Stimulated activated CD4-positive, alpha-beta T cell treated with anti-CD3 and anti-CD28 coated beads, TNF-alpha, amount 100 ng/mL, for 1 hour (primary cell): ENCODE measurements around the gene MYH9.

ENCODE experiments used
- DNase-seq, 3 donors: peaks; one replicate each; pipeline ENCODE4 v3.0.0-alpha.2; 2020; ENCODE audit warnings: low read depth in 3 of 3, low spot score in 1 of 3

MYH9 gene

GRCh38 chr22:36369004-36369921, 18.5 kb downstream of the MYH9 start:
- no peak for DNase-seq

DNA sequence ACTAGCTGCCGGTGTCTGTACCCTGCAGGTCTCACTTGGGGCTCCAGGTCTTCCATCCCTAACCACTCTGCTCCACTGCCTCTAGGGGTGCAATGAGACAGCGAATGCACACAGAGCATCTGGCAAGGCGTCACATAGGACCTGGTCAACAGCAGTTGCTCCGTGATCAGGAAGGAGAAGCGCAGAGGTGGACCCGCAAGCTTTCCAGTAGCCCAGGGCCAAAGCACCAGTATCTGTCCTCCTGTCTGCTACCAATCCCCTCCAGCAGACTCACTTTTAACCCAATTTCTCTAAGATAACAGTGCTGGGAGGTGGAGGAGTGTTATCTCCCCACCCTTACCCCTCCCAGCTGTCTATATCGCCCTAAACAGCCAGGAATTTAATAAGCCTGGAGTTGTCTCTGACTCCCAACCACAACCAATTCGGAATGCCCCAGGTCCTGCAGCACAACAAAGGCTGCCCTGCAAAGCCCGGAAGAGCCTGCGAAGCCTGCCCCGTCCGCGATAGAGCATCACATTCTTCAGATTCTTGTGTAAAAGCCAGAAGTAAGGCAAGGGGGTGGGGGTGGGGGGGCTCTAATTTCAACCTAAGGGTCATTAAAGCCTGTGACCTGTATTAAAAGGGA, 19.3 kb downstream of the MYH9 start:
- no peak for DNase-seq

- DNase-seq: no peak
Measured at GRCh38 chr22:36367479-36367878, 20.3 kb downstream of the MYH9 start.

DNA sequence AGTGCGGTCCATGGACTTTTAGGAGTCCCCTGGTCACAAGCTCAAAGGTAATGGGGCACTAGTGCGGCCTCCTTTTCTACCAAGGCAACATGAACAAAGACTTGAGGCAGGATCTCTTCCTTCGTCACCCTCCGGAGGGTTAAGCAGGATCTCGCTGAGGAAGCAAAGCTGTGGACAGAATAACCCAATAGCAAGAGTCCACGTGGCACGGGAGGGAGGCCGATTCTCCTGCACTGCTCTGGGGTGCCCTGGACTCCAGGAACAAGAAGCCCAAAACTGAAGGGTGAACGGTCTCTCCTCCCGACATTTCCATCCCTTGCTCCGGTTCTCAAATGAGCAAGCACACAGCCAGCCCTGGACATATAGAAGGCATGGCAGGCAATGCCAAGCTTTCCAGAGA, 20.7 kb downstream of the MYH9 start:
- no peak for DNase-seq

- DNase-seq: no peak
Measured at GRCh38 chr22:36366291-36366708, 21.5 kb downstream of the MYH9 start.

DNA sequence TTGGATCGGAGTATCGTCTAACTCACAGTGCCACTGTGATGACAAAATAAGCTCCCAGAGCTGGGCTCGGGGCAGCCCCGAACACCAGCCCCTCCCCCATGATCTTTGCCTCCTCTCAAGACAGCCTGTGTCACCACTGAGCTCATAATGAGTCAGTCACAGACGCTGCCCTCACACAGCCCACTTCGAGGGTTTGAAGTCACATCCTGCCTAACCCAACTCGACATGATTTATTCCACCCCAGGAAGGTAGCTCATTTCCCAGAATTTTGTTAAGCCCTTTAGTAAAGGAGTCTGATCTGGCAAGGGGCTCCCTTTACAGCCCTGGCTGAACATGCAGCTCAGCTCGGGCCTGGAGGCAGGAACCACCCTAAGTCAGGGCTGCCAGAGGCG, 22.8 kb downstream of the MYH9 start:
- peak; percentile 68 to 79 (median 72) for DNase-seq

- no peak for DNase-seq
Measured at GRCh38 chr22:36364255-36365019, 23.3 kb downstream of the MYH9 start.

GRCh38 chr22:36363349-36363981, 24.3 kb downstream of the MYH9 start:
- no peak for DNase-seq

DNA sequence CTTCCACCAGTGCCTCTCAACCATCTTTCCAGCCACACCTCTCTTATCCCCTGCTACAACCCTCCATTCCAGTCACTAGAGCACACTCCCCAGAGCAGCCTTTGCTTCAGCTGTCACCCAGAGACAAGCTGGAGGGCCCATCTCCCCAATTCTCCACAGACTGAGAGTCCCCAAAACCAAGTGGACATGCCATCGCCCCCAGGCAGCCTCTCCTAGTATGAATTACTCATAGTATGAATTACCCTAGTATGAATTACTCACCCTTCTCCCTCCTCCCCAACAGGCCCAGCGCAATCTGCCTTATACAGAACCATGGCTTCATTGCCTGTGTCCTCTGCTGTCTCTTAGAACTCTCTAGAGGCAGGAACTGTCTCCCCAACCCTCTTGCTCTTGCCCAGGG, 24.8 kb downstream of the MYH9 start:
- DNase-seq: no peak

DNA sequence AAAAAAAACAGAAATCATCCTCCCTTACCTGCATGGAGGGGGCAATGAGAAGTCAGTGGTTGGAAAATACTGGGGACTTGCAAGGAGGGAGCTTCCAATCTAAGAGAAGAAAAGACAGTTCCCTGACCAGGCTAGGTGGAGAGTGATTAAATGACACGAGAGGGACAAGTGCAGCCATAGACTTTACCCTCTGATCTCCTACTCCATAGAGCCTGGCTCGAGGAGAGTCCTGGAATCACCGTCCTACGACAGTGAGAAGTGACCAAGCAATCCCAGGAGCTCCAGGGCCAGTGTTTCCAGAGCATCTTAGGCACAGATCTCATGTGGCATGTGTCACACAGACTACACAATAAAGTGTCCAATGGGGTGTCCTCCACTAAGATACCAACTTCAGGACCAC, 25.7 kb downstream of the MYH9 start:
- no peak for DNase-seq

DNA sequence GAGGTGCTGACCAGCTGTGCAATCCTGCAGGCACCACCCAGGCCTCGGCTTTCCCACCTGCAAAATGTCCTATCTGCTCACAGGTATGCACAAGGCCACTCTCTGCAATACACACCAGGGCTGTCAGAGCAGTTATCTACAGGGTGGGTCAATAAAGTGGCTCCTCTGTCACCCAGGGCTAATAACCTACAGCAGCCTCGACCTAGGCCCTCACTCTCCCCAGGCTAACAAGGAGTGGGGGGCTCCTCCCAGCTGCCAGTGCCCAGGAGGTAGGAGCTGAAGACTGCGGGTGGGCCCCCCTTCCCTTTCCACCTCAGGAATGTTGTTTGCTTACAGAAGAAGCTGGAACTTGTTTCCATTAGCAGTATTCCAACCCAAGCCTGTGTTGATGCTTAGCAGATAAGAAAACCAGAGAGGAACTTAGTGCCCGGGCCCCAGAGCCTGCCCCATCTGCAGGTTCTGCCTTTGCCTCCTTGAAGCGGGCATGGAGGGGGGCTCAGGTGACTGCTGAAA, 26.8 kb downstream of the MYH9 start:
- no peak for DNase-seq

- no peak for DNase-seq
Measured at GRCh38 chr22:36360011-36360410, 27.8 kb downstream of the MYH9 start.

- no peak for DNase-seq
Measured at GRCh38 chr22:36359470-36359996, 28.2 kb downstream of the MYH9 start.

DNA sequence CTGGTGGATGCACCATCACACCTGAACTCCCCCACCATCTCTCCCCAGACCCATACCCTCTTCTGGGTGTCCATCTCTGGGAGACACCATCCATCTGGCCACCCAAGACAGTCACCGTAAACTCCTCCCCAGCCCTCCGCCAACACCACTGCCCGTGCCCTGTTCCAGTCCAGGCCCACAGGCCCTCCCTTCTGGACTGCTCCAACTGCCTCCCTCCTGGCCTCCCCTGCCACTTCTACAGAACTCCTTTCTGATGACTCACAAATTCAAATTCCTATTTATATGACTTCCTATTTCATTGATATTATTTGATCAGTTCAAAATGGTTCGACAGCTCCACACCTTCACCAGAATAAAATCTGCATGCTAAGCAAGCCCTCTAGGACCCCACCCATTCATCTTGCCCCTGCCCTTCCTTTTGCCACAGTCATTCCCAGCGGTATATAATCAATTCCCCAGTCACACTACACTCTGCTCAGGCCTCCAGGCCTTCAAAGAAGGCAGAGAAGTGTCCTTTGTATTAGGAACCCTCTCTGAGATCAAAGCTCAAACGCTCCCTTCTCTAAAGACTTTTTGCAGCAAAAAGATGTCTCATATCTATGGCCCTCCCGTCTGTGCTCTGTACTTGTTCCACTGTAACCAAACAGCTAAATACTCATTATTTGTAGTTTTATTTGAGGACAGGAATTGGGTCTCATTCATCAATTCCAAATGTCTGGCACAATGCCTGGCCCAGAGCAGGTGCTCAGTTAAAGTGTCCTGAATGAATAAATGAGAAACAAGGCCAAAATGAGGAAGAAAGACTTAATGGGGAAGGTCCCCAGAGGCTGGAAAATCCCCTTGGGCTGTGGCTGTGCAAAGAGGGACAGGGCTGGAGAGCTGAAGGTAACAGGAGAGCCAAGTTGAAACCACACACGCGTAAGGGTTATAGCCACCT, 29.0 kb downstream of the MYH9 start:
- no peak for DNase-seq

DNA sequence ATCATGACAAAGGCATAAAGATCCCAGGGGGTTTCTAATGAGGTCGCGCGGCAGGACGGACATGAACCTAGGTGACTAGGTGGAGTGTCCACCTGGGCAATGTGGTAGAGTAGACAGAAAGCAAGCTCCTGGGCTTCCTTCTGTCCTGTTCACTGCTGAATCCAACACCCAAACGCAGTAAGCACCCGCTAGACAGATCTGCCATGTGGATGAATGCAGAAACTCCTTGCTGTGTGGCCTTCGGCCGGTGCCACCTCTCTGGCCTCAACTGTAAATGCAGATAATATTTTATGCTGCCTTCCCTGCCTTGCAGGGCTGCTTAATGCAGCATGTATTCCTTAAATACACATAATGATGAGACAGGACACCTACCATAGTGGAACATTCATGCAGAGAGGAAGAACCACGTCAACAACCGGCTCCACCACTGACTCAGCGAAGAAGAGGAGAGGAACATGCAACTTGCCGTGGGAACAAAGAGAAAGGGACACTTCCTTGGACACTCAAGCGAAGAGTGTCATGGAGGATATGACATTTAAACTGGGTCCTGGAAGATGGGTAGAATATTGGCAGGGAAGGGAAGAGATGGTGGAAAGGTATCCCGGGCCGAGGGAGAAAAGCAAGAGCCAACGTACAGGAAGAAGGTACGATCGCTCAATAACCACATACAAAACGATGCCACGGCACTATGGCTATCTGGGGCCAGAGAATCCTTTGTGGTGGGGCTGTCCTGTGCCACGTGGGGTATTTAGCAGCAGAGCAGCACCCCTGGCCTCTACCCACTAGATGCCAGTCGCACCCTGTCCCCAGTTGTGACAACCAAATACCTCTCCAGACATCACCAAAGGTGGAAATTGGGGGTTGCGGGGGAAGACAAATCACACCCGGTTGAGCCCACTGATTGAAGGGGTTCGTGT, 30.8 kb downstream of the MYH9 start:
- no peak for DNase-seq

- DNase-seq: no peak
Measured at GRCh38 chr22:36355894-36356293, 31.9 kb downstream of the MYH9 start.

GRCh38 chr22:36355362-36355761, 32.4 kb downstream of the MYH9 start:
- no peak for DNase-seq

DNA sequence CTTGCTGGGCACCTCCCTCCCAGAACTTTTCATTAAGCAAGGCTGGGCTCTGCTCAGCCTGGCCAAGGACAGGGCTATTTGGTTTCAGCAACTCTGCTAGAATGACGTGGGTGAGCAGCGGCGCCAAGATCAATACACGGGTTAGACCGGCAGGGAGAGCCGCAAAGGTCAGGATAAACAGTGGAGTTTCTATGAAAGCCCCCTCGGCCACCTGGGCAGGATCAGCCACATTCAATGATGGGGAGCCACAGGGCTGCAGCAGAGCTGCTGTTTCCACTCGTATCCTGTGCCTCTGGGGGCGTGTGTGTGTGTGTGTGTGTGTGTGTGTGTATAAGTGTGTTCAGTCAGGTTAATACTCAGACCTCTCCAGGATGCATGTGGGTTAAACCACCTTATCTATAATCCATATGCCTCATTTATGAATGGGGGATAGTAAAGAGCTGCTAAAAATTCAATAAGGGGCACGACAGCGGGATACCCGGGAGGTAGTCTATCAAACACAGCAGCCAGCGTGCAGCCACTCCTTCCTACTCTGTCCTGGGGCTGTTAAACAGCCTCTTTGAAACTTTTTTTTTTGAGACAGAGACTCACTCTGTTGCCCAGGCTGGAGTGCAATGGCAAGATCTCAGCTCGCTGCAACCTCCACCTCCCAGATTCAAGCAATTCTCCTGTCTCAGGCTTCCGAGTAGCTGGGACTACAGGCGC, 34.8 kb downstream of the MYH9 start:
- no peak for DNase-seq
